ENCODE measurements around the gene GPRIN2. TPM values are rescaled to one million over a fixed set of nuclear protein-coding genes. Genes with fewer than 3 reads are reported as not detected.
"Not testable (repeated sequence)": the region's sequence is repeated elsewhere in the genome, so short reads cannot be mapped to it uniquely, and the experiment has no call there.

Gene GPRIN2
- 1 to 10 TPM; 4.4 to 6.6 (median 5.7) TPM for polyA plus RNA-seq (ENCODE audit: insufficient read length in 4 of 4)

- DNase-seq (ENCODE audit: low read depth in 4 of 4, low spot score in 2 of 4): no peak
Observed at GRCh38 chr10:46556515-46557318, at the start of gene GPRIN2. TSS of gene GPRIN2 (minus strand) at chr10:46556658. CDS start at chr10:46550736, 5,922 bp downstream.

DNA sequence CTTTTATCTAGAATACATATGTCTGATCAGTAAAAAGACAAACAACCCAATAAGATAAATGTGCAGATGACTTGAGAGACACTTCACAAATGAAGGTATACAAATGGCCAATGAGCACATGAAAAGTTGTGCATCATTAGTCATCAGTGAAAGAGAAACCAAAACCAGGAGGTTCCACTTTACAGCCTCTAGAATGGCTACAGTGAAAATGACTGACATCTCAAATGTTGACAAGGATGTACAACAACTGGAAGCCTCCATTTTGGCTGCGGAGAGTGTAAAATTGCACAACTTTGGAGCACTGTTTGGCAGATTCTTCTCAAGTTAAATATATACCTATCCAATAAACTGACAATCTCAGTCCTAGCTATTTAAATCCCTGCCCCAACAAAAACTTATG, 44.1 kb upstream of the GPRIN2 start:
- DNase-seq (ENCODE audit: low read depth in 4 of 4, low spot score in 2 of 4): not testable (repeated sequence)

- DNase-seq (ENCODE audit: low read depth in 4 of 4, low spot score in 2 of 4): not testable (repeated sequence)
Observed at GRCh38 chr10:46597616-46598246, 41.3 kb upstream of the GPRIN2 start.

- not testable (repeated sequence) for DNase-seq (ENCODE audit: low read depth in 4 of 4, low spot score in 2 of 4)
Observed at GRCh38 chr10:46596570-46596969, 40.1 kb upstream of the GPRIN2 start.

GRCh38 chr10:46594453-46595063, 38.1 kb upstream of the GPRIN2 start:
- not testable (repeated sequence) for DNase-seq (ENCODE audit: low read depth in 4 of 4, low spot score in 2 of 4)

GRCh38 chr10:46593307-46593706, 36.8 kb upstream of the GPRIN2 start:
- DNase-seq (ENCODE audit: low read depth in 4 of 4, low spot score in 2 of 4): not testable (repeated sequence)

DNA sequence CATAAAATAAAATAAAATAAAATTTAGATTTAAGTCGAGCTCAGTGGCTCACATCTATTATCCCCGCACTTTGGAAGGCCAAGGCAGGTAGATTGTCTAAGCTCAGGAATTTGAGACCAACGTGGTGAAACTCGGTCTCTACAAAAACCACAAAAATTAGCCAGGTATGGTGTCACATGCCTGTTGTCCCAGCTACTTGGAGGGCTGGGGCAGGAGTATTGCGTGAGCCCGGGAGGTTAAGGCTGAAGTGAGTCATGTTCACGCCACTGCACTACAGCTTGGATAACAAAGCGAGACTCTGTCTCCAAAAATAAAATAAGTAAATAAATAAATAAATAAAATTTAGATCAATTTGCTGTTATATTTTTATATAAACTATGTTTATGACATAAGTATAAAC, 34.6 kb upstream of the GPRIN2 start:
- not testable (repeated sequence) for DNase-seq (ENCODE audit: low read depth in 4 of 4, low spot score in 2 of 4)

DNA sequence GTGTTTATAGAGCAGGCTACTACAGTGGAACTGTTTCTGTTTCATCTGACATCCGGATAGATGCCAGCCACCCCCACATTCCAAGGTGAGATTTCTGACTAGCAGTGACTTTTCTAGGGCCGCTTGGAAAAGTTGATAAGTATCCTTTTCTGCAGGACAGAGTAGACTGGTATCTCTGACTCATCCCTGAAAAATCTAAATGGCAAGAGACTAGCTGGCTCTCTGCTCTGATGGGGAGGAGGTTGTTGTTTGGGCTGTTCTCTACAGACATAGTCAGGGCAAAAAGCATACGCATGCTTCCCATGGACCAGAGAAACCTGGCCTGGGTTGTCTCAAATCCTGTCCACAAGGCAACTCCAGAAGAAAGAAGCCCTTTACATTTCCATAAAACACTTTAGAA, 33.1 kb upstream of the GPRIN2 start:
- not testable (repeated sequence) for DNase-seq (ENCODE audit: low read depth in 4 of 4, low spot score in 2 of 4)

DNA sequence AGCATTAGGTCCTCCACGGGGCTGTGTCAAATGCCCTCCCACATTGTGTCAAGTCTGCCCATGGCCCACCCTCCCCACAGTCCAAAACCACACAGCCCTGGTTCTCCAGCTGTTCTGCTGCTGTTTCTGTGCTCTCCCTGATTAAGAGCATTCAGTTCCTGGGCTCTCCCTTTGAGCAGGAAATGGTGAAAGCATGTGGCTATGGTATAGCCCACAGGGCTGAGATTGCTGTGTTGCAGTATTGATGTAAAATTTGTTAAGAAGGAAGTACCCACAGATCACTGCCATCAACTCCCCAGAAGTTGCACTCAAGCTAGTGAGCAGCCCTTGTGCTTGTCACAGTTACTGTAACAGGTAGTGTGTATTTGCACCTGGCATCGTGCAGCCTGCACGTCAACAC, 31.8 kb upstream of the GPRIN2 start:
- not testable (repeated sequence) for DNase-seq (ENCODE audit: low read depth in 4 of 4, low spot score in 2 of 4)

DNA sequence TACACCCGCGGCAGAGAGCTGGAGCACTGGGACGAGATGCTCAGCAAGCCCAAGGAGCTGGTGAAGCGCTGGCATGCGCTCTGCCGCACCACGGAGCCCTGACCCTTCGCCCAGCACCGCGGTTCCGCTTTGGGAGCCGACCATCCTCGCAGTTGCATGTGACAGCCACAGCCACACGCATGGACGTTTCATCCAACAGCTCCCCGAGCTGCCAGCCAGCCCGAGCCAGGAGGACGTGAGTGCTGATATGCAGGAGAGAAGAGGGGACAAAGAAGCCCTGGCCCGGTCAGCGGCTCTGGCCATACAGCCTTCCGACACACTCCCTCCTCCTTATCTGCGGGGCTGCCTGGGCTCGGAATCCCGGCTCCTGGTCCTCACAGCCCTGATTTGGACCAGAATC, 31.1 kb upstream of the GPRIN2 start:
- not testable (repeated sequence) for DNase-seq (ENCODE audit: low read depth in 4 of 4, low spot score in 2 of 4)

- DNase-seq (ENCODE audit: low read depth in 4 of 4, low spot score in 2 of 4): not testable (repeated sequence)
Observed at GRCh38 chr10:46585246-46585645, 28.8 kb upstream of the GPRIN2 start.

DNA sequence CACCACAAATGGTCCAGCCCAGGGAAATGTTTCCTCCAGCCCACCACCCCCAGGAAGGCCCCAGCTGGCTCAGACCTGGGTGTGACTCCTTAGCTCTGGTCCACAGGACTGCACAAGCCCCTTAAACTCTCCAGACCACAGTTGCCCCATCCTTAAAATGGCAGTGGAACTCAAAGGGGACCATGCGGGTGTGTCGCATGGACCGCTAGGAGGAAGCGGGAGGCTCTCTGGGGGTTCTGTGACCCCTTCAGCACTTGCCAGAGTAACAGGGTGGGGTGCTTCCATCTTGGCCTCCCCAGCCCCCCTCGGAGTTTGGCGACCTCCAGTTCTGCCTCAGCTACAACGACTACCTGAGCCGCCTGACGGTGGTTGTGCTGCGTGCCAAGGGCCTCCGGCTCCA, 27.7 kb upstream of the GPRIN2 start:
- not testable (repeated sequence) for DNase-seq (ENCODE audit: low read depth in 4 of 4, low spot score in 2 of 4)

DNA sequence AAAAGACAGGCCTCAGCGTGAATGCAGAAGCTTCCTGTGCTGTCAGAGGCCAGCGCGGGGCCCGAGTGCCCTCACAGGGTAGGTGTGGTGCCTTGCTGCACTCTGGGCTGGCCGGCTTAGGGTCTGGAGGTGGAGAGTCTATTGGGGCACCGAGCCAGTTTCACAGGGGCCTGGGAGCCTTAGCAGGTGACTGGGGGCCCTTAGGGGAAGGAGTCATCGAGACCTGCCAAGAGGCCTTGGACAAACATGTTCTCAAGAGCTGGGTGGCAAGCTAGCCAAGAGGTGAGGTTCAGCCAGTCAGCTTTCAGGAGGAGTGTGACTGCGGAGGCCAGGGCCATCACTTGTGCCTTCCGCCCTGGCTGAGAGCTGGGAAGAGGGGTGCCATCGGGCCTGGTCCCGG, 26.1 kb upstream of the GPRIN2 start:
- DNase-seq (ENCODE audit: low read depth in 4 of 4, low spot score in 2 of 4): not testable (repeated sequence)

GRCh38 chr10:46581997-46582396, 25.5 kb upstream of the GPRIN2 start:
- not testable (repeated sequence) for DNase-seq (ENCODE audit: low read depth in 4 of 4, low spot score in 2 of 4)

DNA sequence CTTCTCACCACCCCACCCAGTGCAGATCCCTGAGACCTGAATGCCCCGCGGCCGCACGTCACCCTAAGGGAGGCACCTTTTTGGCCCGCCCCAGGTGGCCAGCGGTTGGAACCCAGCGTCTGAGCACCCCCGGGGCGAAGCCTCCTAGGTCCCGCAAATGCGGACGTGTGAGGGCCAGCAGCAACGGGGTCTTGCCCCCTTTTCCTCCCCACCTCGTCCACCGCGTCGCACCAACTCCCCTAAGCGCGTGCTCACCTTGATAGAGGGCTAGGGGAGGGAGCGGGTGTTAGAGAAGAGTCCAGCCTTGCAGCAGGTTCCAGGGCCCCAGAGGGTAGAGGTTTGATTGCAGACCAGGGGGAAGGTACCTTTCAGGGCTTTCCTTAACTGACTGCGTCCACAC, 22.9 kb upstream of the GPRIN2 start:
- DNase-seq (ENCODE audit: low read depth in 4 of 4, low spot score in 2 of 4): not testable (repeated sequence)

GRCh38 chr10:46578474-46579178, 22.2 kb upstream of the GPRIN2 start, which contains the start of gene SYT15:
TSS of gene SYT15 (plus strand) at chr10:46579128. CDS start at chr10:46579169, 41 bp downstream.
- DNase-seq (ENCODE audit: low read depth in 4 of 4, low spot score in 2 of 4): not testable (repeated sequence)

GRCh38 chr10:46577624-46578473, 21.4 kb upstream of the GPRIN2 start:
- not testable (repeated sequence) for DNase-seq (ENCODE audit: low read depth in 4 of 4, low spot score in 2 of 4)

- DNase-seq (ENCODE audit: low read depth in 4 of 4, low spot score in 2 of 4): not testable (repeated sequence)
Observed at GRCh38 chr10:46573884-46574283, 17.4 kb upstream of the GPRIN2 start.

- DNase-seq (ENCODE audit: low read depth in 4 of 4, low spot score in 2 of 4): not testable (repeated sequence)
Observed at GRCh38 chr10:46573314-46573713, 16.9 kb upstream of the GPRIN2 start.

DNA sequence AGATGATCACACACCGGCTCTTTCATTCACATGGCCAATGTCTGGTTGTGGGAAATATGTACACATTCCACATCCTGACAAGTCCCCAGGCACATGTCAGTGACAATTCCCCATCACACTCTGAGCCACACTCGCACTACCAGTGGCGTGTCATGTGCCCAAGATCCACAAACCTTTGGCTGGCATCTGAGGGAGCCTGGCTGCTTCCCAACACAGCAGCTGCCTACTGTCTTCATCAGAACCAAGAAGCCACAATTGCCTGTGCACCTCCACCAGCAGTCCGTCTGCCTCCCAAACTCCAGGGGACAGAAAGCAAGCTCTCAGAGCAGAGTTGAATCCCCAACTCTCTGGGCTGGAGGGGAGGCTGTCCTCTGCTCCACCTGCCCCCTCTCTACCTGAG, 16.3 kb upstream of the GPRIN2 start:
- not testable (repeated sequence) for DNase-seq (ENCODE audit: low read depth in 4 of 4, low spot score in 2 of 4)
